GM19240 (cell line): ENCODE data around the gene GM2A.
A peak's percentile ranks its signal among the peaks of the same experiment; 100 is the strongest.

ENCODE experiments used
- DNase-seq: peaks from one replicate; pipeline ENCODE4 v3.0.0; 2011; ENCODE audit warnings: low spot score; ENCODE audit not compliant: insufficient read length

The GM2A gene

DNA sequence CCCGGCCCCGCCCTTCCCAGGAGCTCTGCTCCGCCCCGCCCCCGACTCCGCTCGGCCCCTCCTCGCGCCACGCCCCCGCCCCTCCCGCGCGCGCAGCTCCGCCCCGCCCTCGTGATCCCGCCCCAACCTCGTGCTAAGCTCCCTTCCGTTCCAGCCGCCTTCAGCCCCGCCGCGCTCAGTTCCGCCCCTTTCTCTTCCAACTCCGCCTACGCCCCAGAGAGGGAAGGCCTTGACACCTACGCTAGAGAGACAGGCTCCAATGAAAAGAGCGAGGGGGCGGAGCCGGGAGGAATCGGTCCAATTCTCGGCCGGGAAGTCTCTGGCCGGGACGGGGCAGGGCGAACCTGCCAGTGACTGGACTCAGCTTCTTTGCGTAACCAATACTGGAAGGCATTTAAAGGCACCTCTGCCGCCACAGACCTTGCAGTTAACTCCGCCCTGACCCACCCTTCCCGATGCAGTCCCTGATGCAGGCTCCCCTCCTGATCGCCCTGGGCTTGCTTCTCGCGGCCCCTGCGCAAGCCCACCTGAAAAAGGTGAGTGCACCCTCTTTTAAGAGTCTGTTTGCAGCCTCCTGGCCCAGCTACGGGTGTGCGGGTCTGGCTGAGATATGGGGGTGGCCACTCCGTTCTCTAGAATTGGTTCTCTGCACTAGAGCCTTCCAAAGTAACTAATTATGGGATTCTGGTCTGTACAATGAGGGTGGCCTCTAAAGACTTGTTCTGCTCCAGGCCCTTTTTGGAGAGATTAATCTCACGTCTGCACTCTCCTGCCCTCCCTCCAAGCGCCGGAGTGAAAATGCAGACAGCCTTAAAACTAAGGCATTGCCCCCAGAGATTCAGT lies at the start of gene GM2A:
GM2A (plus strand) TSS at position 424 of the 843 bp plus-strand sequence; CDS start at position 456, 32 bp downstream.
- peak; percentile 72 for DNase-seq

DNA sequence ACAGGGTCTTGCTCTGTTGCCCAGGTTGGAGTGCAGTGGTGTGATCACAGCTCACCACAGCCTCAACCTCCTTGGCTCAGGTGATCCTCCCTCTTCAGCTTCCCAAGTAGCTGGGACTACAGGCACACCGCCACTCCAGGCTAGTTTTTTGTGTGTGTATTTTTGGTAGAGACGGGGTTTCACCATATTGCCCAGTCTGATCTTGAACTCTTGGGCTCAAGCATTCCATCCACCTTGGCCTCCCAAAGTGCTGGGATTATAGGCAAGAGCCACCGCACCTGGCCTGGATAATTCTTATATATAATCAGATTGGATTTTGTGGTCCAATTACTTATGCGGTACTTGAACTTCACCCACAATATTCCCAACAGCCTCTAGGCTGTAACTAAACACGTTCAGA lies 48.9 kb upstream of the GM2A start:
- DNase-seq = no peak

DNA sequence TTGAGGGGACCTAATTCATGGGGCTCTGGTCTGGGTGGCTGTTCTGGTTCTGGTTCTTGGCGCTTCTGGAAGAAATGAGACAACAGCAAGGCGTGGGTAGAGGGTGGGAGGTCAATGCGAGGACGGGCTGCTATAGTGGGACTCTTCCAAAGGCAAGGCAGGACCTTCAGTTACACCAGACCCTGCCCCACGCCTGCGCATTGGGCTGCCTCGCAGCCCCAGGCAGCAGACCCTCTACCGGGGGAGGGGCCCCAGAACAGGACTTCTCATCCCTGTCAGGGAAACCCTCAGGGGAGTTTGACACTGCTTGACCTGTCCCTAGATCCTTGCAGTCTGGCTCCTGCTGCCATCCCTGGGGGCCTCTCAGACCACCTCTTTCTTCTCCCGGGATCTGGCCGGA lies 47.6 kb upstream of the GM2A start:
- no peak for DNase-seq

DNA sequence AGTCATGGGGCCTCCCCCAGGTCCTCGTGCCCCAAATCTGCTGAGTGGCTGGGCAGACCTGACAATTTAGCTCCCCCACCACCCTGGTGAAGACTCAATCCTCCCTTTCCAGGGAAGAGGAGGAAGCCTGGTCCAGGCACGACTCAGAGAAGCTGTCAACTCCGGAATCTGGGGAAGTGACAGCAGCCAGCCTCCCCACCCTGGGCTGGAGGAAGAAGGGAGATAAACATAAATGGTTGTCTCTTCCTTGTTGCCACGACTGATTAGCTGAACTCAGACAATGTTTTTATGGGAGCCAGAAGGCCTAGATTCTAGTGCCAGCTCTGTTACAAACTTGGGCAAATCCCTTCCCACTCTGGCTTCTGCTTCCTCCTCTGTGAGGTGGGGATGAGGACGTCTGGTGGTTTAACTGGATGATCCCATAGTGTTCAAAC lies 44.5 kb upstream of the GM2A start:
- no peak for DNase-seq

DNA sequence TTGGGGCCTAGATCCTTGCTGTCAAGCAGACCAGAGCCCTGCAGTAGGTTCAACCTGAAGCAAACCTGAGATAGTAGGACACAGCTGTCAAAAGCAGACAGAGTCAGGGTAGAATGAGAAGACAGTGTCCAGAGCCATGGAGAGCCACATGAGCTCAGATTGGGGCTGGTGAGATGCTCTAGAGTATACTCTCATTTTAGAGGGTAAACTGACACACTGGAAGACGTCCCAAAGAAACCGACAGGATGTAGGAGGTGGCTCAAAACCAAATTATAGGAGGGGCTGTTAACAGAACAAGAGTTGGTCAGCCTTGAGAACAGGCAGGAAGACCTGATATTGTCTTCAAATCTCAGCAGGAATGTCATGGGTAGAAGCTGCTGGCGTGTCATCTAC lies 40.6 kb upstream of the GM2A start:
- no peak for DNase-seq

DNA sequence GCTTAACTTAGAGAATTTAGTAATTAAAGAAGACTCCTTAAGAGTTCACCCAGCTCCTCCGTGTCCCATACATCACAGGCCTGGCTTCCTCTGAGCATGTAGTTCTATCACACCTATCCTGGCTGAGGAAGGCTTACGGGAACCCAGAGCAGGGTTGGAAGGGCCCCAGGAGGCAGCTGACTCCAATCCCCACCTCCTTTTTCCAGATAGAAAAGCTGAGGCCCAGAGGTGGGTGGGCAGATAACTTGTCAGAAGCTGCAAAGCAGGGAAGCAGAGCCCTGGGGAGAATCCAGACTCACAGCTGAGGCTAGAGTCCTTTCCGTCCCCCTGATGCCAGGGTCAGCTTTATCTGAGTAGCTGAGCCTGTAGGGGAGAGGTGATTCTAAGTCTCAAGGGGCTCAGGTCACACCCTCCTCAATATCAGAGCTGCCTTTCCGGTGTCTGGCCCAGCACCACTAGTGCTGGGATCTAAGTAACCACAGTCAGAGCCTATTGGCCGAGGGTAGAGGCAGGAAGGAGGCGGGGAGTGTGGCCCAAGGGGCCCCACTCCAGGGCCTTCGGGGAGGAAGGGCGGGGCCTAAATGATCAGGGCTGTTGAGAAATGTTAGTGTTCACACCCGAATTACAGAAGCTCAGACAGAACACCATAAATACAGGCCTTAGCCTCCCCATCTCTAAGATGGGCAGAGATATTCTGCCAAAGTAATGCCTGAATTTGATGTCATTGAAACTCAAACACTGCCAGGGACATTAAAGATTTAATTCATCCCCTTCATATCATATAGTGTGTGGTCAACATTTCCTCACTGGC lies 39.0 kb upstream of the GM2A start:
- DNase-seq = peak; percentile 87

DNA sequence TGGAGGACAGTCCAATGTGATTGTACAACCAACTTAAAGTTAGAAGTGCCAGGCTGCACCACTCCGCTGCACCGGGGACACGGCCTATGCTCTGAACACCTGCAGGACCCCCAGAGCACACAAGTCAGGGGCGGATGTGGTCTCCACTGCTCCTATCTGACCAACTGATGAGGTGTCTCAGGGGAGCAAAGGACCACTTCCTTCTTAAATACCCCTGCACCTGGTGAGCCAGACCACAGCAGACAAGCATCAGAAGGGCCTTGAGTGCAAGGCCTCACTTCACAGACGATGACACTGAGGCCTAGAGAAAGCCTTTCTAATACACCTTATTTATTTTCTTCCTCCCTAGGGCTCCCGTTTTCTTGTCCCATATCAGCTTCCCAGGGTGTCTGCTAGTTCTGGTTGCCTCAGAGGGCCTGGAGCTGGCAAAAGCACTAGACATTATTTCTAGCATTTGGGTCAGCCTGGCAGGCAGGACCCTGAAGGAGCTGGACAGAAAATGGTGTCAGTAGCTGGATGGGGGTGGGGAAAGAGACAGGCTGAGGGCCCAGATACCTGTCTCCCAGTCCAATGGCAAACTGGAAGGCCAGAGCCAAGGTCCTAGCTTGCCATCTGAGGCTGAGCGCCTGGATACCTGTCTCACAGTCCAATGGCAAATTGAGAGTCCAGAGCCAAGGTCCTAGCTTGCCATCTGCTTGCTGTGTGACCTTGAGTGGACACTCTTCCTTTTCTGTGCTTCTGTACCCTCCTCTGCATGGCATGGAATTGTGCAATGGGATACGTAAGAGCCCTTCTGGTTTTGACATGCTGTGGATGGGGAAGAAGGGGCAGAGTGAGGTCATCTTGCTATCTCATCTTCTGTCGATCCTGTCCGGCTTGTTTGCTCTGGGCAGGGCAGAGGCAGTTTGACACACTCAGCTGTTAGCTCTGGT lies 38.1 kb upstream of the GM2A start:
- peak; percentile 69 for DNase-seq

DNA sequence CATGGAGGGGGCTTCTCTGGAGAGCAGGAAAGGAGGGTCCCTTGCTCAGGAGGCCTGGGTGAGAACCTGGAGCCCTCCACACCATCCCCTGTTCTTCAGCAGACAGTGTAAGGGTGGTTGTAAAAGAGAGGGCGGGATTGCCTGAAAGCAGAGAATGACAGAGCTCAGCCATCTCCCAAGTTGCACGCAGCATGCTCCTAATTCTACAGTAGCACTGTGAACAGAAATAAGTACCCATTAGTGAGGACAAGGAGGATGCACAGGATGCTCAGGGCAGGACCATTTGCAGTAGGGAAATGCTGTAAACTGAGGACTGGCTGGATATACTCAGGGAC lies 37.5 kb upstream of the GM2A start:
- no peak for DNase-seq

DNA sequence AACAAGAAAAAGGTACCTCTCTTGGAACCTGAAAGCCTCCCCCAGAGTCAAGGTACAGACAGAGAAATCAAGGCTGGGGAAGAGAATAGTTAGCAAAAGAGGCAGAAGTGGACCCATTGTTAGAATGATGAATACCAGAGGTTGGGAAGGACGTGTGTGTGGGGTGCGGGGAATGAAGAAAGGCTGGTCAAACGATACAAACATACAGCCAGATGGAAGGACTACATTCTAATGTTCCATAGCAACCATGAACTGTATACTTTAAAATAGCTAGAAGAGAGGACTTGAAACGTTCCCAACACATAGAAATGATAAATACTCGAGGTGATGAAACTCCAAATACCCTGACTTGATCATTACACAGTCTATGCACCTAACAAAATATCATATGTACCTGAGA lies 36.2 kb upstream of the GM2A start:
- no peak for DNase-seq

DNA sequence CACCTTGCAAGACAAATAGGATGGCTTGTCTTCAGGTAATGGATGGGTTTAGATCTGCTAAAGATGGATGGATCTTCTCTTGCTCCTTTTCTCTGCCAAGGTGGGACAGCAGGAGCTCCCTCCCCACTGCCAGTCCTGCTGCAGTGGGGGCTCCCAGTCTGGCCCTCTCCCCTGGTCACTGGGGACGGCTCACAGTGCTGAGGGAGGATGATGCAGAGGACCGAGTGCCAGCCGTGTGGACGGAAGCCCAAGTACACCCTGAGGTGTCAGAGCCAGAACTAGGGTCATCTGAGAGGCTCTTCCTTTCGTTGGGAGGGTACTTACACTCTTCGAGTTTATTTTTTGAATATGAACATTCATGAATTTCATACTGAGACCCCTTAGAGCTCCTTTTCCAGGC lies 34.8 kb upstream of the GM2A start:
- no peak for DNase-seq

DNA sequence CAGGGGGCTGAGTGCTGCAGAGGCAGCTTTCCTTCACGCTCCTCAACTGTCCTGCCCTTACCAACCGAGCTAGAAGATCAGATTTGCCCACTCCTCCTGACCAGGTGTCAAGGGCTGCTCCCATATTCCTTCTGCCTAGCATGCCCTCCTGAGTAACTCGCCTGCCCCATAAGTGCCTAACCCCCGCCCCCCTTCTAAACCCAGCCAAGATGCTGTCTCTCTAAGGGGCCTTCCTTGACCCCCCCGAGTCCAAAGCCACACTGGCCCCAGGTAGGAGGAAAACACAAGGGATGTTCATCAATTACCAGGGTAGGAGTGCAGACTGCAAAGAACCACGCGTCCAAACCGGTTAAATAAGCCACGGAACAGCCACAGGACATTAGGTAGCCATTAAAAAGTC lies 33.8 kb upstream of the GM2A start:
- DNase-seq = no peak

DNA sequence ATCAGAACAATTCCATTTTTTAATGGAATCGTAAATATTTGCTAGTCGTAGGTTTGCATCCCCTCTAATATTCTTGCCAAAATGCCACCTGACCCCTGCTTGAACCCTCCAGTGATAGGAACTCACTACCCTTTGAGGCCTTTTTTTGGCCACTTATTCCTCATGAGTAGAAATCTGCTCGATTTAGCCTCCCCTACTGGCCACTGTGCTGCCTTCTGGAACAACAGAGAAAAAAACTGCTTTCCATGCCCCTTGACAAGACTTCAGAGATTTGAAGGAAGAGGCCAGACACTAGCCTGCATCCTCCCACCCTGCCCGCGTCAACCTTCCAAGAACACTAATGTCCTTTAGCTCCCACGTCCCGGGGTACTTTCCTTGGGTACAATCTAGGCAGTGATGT lies 33.2 kb upstream of the GM2A start:
- no peak for DNase-seq

DNA sequence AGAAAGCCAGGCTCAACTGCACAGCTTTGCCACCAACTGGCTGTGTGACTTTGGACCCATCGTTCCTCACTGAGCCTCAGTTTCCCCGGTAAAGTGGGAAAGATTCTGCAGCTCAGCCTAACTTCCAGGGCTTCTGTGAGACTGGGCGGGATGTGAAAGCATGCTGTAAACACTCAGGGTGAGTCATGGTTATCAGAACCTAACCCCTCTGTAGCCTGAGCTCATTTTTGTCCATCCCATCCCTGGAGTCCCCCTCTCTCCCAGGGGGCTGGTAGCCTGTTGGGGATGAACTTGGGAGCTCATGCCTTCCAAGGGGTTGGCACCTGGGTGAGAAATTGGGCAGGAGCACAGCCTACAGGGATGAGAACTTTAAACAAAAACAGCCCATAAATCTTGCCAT lies 31.4 kb upstream of the GM2A start:
- no peak for DNase-seq

DNA sequence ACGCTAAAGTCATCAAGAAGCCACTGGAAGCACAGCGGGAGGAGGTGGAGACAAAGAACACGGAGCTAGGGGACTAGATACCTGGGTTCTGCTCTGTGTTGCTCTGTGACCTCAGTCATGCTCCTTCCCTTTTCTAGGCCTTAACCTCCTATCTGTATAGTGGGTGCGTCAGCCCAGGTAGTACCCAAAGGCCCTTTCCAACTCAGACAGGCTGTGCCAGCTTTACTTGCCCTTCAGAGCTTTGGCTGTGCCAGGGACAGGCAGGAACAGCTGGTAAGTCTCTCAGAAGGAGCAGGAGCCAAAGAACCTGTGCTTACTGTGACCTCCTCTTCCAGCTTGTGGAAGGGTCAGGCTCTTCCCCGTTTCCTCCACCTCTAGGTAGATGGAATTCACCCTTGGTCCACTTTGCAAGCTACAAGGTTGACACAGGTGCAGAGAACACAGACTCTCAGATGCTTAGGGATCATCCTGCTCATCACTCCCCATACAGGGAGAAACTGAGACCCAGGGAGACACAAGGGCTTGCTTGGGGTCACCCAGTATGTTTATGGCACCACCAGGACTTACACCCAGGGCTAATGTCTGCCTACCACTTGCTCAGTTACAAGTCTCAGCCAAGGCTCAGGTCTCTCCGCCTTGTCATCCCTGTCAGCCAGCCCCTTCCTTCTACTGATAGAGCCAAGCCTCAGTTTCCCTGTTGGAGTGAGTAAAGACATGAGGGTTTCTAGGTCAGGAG lies 30.8 kb upstream of the GM2A start:
- no peak for DNase-seq

DNA sequence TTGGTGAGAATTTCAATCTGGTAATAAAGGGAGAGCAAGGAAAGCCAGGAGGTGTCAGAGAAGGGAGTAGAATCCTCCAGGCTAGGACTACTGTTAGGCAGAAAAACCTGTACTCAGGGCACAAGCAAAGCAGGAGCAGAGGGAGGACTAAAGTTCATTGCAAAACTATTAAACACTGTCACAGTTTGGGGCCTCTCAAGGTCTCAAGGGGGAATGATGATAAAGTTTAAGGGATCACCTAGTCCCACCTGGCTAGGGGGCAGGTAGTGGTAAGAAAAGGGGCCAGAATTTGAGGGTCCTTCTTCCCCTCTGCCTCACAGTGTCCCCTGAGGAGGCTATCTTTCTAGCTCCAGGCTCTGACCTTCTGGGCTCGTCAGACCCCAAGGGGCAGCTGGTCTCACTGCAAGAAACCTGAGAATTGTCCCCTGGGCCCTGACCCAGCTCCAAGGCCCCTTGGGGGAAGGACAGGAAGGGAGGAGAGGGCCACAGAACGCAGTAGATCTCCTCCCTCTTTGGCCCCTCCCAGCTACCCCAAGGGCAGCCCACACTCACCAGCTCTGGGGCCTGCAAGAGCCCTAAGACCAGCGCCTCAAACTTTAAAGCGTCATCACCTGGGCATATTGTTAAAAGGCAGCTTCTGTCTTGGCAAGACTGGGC lies 30.1 kb upstream of the GM2A start:
- no peak for DNase-seq

DNA sequence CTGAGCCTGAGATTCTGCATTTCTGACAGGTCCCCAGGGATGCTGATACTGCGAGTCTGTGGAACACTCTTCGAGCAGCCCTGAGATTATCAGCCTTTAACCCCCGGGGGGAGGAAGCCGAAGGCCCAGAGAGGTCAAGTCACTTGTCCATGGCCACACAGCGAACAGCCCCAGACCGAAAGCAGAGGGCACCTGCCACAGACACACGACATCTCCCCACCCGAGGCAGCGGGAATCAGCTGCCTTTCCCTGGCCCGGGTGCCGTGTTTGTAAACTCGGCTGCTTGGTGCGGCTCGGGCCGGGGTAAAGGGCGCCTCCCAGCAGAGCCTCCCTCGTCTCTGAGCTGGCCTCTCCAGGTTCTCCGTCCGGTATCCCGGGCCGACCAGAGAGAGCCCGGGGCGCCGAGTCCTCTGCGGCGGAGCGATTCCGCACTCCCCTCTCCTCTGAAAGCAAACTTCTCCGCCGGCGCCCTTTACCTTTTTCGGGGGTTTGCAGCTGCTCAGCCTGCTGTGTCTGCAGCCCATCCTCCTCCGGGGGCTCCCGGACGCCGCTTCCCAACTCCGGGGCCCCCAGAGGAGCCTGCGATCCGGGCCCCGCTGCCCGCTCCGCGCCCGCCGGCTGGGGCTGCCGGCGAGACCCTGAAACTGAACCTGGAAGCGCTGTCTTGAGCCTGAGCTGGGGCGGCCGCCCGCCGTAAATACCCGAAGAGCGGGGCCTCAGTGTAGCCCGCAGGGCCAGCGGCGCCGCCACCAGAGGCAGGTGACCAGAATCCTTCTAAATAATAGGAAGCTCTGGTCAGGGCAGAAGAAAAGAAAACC lies 29.3 kb upstream of the GM2A start, which contains the start of gene CCDC69:
CCDC69 (minus strand) TSS at position 646 of the 818 bp plus-strand sequence; CDS start at position 524, 122 bp downstream.
- DNase-seq = no peak

DNA sequence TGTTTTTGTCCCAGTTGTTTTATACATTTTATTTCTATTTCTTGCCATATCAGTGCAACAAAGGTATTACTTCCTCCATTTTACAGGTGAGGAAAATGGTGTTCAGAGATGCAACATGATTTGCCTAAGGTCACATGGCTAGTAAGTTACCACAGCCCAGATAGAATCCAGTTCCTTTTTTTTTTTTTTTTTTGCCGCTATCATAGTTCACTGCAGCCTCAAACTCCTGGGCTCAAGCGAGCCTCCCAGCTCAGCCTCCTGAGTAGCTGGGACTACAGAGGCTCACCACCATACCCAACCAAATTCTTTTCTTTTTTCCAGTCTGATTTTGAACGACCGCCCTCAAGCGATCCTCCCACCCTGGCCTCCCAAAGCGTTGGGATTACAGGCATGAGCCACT lies 28.6 kb upstream of the GM2A start:
- no peak for DNase-seq

DNA sequence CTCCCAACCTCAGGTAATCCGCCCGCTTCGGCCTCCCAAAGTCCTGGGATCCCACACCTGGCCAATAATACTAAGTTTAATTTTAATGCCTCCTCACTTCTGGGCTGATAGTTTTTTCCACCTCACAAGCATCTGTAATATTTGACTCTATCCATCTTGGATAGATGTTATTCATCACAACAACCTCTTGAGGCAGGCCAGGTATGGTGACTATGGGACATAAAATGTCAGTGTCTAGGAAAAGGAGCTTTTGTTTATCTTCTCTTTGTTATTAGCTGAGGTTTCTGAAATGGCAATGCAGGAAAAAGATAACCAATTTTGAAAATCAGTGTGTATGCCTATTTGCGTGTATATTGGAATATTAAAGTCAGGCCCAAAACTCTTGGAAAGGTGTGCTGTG lies 27.9 kb upstream of the GM2A start:
- no peak for DNase-seq

DNA sequence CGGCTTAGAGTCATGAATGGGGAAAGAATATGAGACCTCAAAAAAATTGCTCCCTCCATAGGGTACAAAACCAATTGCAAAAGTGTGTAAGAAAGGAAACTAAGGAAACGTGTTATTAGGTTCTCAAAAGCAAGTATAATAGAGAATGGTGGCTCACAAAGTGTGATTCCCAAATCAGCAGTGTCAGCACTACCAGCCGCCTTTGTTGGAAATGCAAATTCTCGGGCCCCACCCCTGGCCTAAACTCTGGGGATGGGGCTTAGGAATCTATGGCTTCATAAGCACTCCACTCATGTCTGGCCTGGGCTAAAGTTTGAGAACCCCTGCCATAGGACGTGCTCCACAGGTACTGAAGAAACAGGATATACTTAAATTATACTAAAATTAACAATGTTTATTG lies 27.5 kb upstream of the GM2A start:
- no peak for DNase-seq
